Activated naive CD8-positive, alpha-beta T cell (primary cell): ENCODE measurements around the gene NID1.

Experiments used
- H3K27ac Mint-ChIP-seq: one replicate; pipeline ENCODE4 v1.8.0; 2021; ENCODE audit warnings: mixed read lengths
- H3K27me3 Mint-ChIP-seq: one replicate; pipeline ENCODE4 v1.8.0; 2021; ENCODE audit warnings: mixed read lengths
- H3K36me3 Mint-ChIP-seq: one replicate; pipeline ENCODE4 v1.8.0; 2021; ENCODE audit warnings: mixed read lengths
- H3K4me1 Mint-ChIP-seq: one replicate; pipeline ENCODE4 v1.8.0; 2021; ENCODE audit warnings: low read depth, mixed read lengths
- H3K4me3 Mint-ChIP-seq: one replicate; pipeline ENCODE4 v1.8.0; 2021; ENCODE audit warnings: mild to moderate bottlenecking, mixed read lengths
- H3K9me3 Mint-ChIP-seq: one replicate; pipeline ENCODE4 v1.8.0; 2021; ENCODE audit warnings: low read depth, mixed read lengths

Gene NID1

GRCh38 chr1:236035681-236036101 lies 29.2 kb downstream of the NID1 start:
- Mint-ChIP-seq H3K4me1 (no peaks in the 10 kb centered on the region), H3K27me3 (no peaks in the 10 kb centered on the region), H3K27ac (no peak overlapping the region), H3K4me3 (no peak overlapping the region), H3K9me3 (no peaks in the 10 kb centered on the region), H3K36me3 (no peaks in the 10 kb centered on the region)

- Mint-ChIP-seq H3K36me3 (no peaks in the 10 kb centered on the region), H3K4me3 (no peak overlapping the region), H3K27ac (no peak overlapping the region)
Measured at GRCh38 chr1:236033336-236033735, 31.6 kb downstream of the NID1 start.

GRCh38 chr1:236030534-236030933 lies 34.4 kb downstream of the NID1 start:
- Mint-ChIP-seq H3K27me3 (no peaks in the 10 kb centered on the region), H3K4me1 (peaks cover 16% of the 10 kb centered on the region), H3K9me3 (no peaks in the 10 kb centered on the region), H3K27ac (no peak overlapping the region), H3K36me3 (no peaks in the 10 kb centered on the region), H3K4me3 (no peak overlapping the region)

More at GRCh38 chr1:236033336-236033735, 31.6 kb downstream of the NID1 start:
- H3K4me1 Mint-ChIP-seq, result no peaks in the 10 kb centered on the region
- no peaks in the 10 kb centered on the region for H3K9me3 Mint-ChIP-seq
- no peaks in the 10 kb centered on the region for H3K27me3 Mint-ChIP-seq

GRCh38 chr1:236029428-236029940 lies 35.4 kb downstream of the NID1 start:
- Mint-ChIP-seq H3K27me3 (no peaks in the 10 kb centered on the region), H3K4me3 (no peak overlapping the region), H3K9me3 (no peaks in the 10 kb centered on the region), H3K27ac (no peak overlapping the region), H3K36me3 (no peaks in the 10 kb centered on the region), H3K4me1 (peaks cover 16% of the 10 kb centered on the region)

- Mint-ChIP-seq H3K4me1 (peaks cover 16% of the 10 kb centered on the region), H3K27ac (no peak overlapping the region), H3K27me3 (no peaks in the 10 kb centered on the region), H3K36me3 (no peaks in the 10 kb centered on the region), H3K9me3 (no peaks in the 10 kb centered on the region), H3K4me3 (no peak overlapping the region)
Measured at GRCh38 chr1:236027104-236027503, 37.8 kb downstream of the NID1 start.

GRCh38 chr1:236025836-236026235 lies 39.1 kb downstream of the NID1 start:
- no peak overlapping the region for H3K27ac Mint-ChIP-seq
- H3K36me3 Mint-ChIP-seq, result no peaks in the 10 kb centered on the region
- no peaks in the 10 kb centered on the region for H3K9me3 Mint-ChIP-seq
- no peaks in the 10 kb centered on the region for H3K27me3 Mint-ChIP-seq
- H3K4me1 Mint-ChIP-seq, result peaks cover 16% of the 10 kb centered on the region
- H3K4me3 Mint-ChIP-seq, result no peak overlapping the region

- H3K4me3 Mint-ChIP-seq, result no peak overlapping the region
- peaks cover 16% of the 10 kb centered on the region for H3K4me1 Mint-ChIP-seq
- no peak overlapping the region for H3K27ac Mint-ChIP-seq
- no peaks in the 10 kb centered on the region for H3K36me3 Mint-ChIP-seq
- H3K9me3 Mint-ChIP-seq, result no peaks in the 10 kb centered on the region
- H3K27me3 Mint-ChIP-seq, result no peaks in the 10 kb centered on the region
Measured at GRCh38 chr1:236024641-236025040, 40.2 kb downstream of the NID1 start.

- Mint-ChIP-seq H3K27me3 (no peaks in the 10 kb centered on the region), H3K4me1 (peaks cover 16% of the 10 kb centered on the region), H3K36me3 (no peaks in the 10 kb centered on the region), H3K4me3 (no peak overlapping the region), H3K9me3 (no peaks in the 10 kb centered on the region), H3K27ac (no peak overlapping the region)
Measured at GRCh38 chr1:236023926-236024565, 40.8 kb downstream of the NID1 start.

- no peaks in the 10 kb centered on the region for H3K36me3 Mint-ChIP-seq
- H3K9me3 Mint-ChIP-seq, result no peaks in the 10 kb centered on the region
- H3K27me3 Mint-ChIP-seq, result peaks cover 2% of the 10 kb centered on the region
- no peak overlapping the region for H3K4me3 Mint-ChIP-seq
- H3K4me1 Mint-ChIP-seq, result peaks cover 7% of the 10 kb centered on the region
- no peak overlapping the region for H3K27ac Mint-ChIP-seq
Measured at GRCh38 chr1:236021424-236022135, 43.3 kb downstream of the NID1 start.

- H3K4me1 Mint-ChIP-seq, result no peaks in the 10 kb centered on the region
- no peaks in the 10 kb centered on the region for H3K36me3 Mint-ChIP-seq
- H3K27me3 Mint-ChIP-seq, result peaks cover 2% of the 10 kb centered on the region
- H3K9me3 Mint-ChIP-seq, result no peaks in the 10 kb centered on the region
- H3K4me3 Mint-ChIP-seq, result no peak overlapping the region
- no peak overlapping the region for H3K27ac Mint-ChIP-seq
Measured at GRCh38 chr1:236020359-236021219, 44.3 kb downstream of the NID1 start.

GRCh38 chr1:236018885-236019453 lies 45.9 kb downstream of the NID1 start:
- Mint-ChIP-seq H3K27me3 (peaks cover 2% of the 10 kb centered on the region), H3K4me1 (no peaks in the 10 kb centered on the region), H3K4me3 (no peak overlapping the region), H3K9me3 (no peaks in the 10 kb centered on the region), H3K36me3 (no peaks in the 10 kb centered on the region), H3K27ac (no peak overlapping the region)

GRCh38 chr1:236016782-236017400 lies 48.0 kb downstream of the NID1 start:
- no peak overlapping the region for H3K4me3 Mint-ChIP-seq
- no peaks in the 10 kb centered on the region for H3K9me3 Mint-ChIP-seq
- no peaks in the 10 kb centered on the region for H3K4me1 Mint-ChIP-seq
- no peak overlapping the region for H3K27ac Mint-ChIP-seq
- H3K27me3 Mint-ChIP-seq, result peaks cover 2% of the 10 kb centered on the region
- no peaks in the 10 kb centered on the region for H3K36me3 Mint-ChIP-seq

- H3K9me3 Mint-ChIP-seq, result no peaks in the 10 kb centered on the region
- no peak overlapping the region for H3K4me3 Mint-ChIP-seq
- H3K4me1 Mint-ChIP-seq, result no peaks in the 10 kb centered on the region
- H3K27ac Mint-ChIP-seq, result no peak overlapping the region
- peaks cover 2% of the 10 kb centered on the region for H3K27me3 Mint-ChIP-seq
- no peaks in the 10 kb centered on the region for H3K36me3 Mint-ChIP-seq
Measured at GRCh38 chr1:236016083-236016482, 48.8 kb downstream of the NID1 start.

- H3K4me1 Mint-ChIP-seq, result no peaks in the 10 kb centered on the region
- no peak overlapping the region for H3K27ac Mint-ChIP-seq
- no peak overlapping the region for H3K4me3 Mint-ChIP-seq
- H3K27me3 Mint-ChIP-seq, result peaks cover 2% of the 10 kb centered on the region
- H3K36me3 Mint-ChIP-seq, result no peaks in the 10 kb centered on the region
- H3K9me3 Mint-ChIP-seq, result no peaks in the 10 kb centered on the region
Measured at GRCh38 chr1:236015539-236015938, 49.4 kb downstream of the NID1 start.
